K562 (cell line): Measurements from ENCODE around the gene SPEG. TPM values are rescaled to one million over a fixed set of nuclear protein-coding genes. Genes with fewer than 3 reads are reported as not detected.

Experiments
- ARHGAP35 ChIP-seq: fragments of 450-650 bp; IDR thresholded peaks from 2 replicates; pipeline ENCODE4 v1.6.1; 2018; ENCODE audit not compliant: partially characterized antibody
- CEBPG ChIP-seq, 3 experiments: fragments of 200-800 bp in 1 of 3; sonication (Bioruptor generic) in 1 of 3; sonication (generic) in 1 of 3; formaldehyde crosslinking in 1 of 3; IDR thresholded peaks in 2 of 3; conservative IDR thresholded peaks in 1 of 3; 2 replicates each; pipeline versions ENCODE4 v1.6.1 to v1.8.0; 2016 to 2022; ENCODE audit warnings: missing compliant biosample characterization in 2 of 3, missing genetic modification characterization in 2 of 3, mild to moderate bottlenecking in 1 of 3, missing genetic modification reagents in 1 of 3
- MED1 ChIP-seq: sonication (generic); formaldehyde crosslinking; IDR thresholded peaks from 2 replicates; pipeline ENCODE4 v1.8.1; 2023; ENCODE audit warnings: missing genetic modification reagents, borderline replicate concordance
- MEF2A ChIP-seq: IDR thresholded peaks from 2 replicates; pipeline ENCODE4 v1.6.1; 2011; ENCODE audit warnings: low read depth, mild to moderate bottlenecking, low read length, moderate library complexity; ENCODE audit not compliant: control insufficient read depth
- MTA3 ChIP-seq: fragments of 450-650 bp; formaldehyde crosslinking; IDR thresholded peaks from 2 replicates; pipeline ENCODE4 v1.6.1; 2017; ENCODE audit warnings: mild to moderate bottlenecking, borderline replicate concordance
- POLR2G ChIP-seq: fragments of 200-400 bp; formaldehyde crosslinking; IDR thresholded peaks from 2 replicates; pipeline ENCODE4 v1.6.1; 2017; ENCODE audit warnings: low read depth, mild to moderate bottlenecking, antibody characterized with exemption, low read length, moderate library complexity
- SP2 ChIP-seq: IDR thresholded peaks from 2 replicates; pipeline ENCODE4 v1.6.1; 2011; ENCODE audit warnings: mild to moderate bottlenecking, low read depth, low read length, moderate library complexity; ENCODE audit not compliant: poor library complexity, severe bottlenecking; ENCODE audit errors: extremely low read depth
- TARDBP ChIP-seq: fragments of 450-650 bp; IDR thresholded peaks from 2 replicates; pipeline ENCODE4 v1.6.1; 2016
- YY1 ChIP-seq, 3 experiments: IDR thresholded peaks; 2 replicates each; pipeline ENCODE4 v1.6.1; 2011; ENCODE audit warnings: low read length in 2 of 3, mild to moderate bottlenecking in 2 of 3, moderate library complexity in 2 of 3, borderline replicate concordance in 1 of 3, control low read depth in 1 of 3, low read depth in 1 of 3; ENCODE audit not compliant: insufficient read depth in 3 of 3, insufficient replicate concordance in 2 of 3, control insufficient read depth in 1 of 3, insufficient read length in 1 of 3; ENCODE audit errors: extremely low read depth in 1 of 3
- ZBTB7A ChIP-seq: IDR thresholded peaks from 2 replicates; pipeline ENCODE4 v1.6.1; 2011; ENCODE audit warnings: low read depth, mild to moderate bottlenecking, low read length, moderate library complexity, borderline replicate concordance; ENCODE audit not compliant: control insufficient read depth
- ZNF124 ChIP-seq: sonication (generic); formaldehyde crosslinking; IDR thresholded peaks from 2 replicates; pipeline ENCODE4 v1.8.1; 2022; ENCODE audit warnings: missing genetic modification reagents
- polyA plus RNA-seq, 8 experiments: library from polyadenylated mRNA; depleted of rRNA in 4 of 8; stranded (reverse) in 5 of 8; unstranded in 3 of 8; fragments of >200 nt; fragmentation: Nextera tagmentation in 2 of 8; fragmentation: Illumina TruSeq in 1 of 8; extraction: Ambion mirVana in 2 of 8; extraction: Trizol in 1 of 8; gene quantifications; 2 replicates each; pipeline versions ENCODE4 v1.2.1 to v1.2.3, GENCODE V29; 2011 to 2014; ENCODE audit warnings: inconsistent platforms in 1 of 8, missing spikeins in 1 of 8
- total RNA-seq, 7 experiments: library from RNA; depleted of rRNA in 6 of 7; stranded (reverse); fragments of >200 nt in 6 of 7; fragmentation: Illumina TruSeq in 2 of 7; extraction: Trizol in 2 of 7; gene quantifications; 2 replicates each; pipeline versions ENCODE4 v1.2.1 to v1.2.3, GENCODE V29; 2011 to 2021; ENCODE audit warnings: low replicate concordance in 1 of 7
- TF ChIP-seq, protein P1 (sequence below): sonication (generic); formaldehyde crosslinking; IDR thresholded peaks from 2 replicates; pipeline ENCODE4 v1.8.0; 2022; ENCODE audit warnings: missing genetic modification reagents, mild to moderate bottlenecking, borderline replicate concordance
- TF ChIP-seq, protein P2 (sequence below): fragments of 250-450 bp; sonication (Bioruptor Pico); IDR thresholded peaks from 2 replicates; pipeline ENCODE4 v1.6.1; 2021; ENCODE audit warnings: mild to moderate bottlenecking
- TF ChIP-seq, protein P3 (sequence below): sonication (generic); formaldehyde crosslinking; IDR thresholded peaks from 2 replicates; pipeline ENCODE4 v1.8.0; 2022; ENCODE audit warnings: missing genetic modification reagents, mild to moderate bottlenecking, borderline replicate concordance
- TF ChIP-seq, protein P4 (sequence below): conservative IDR thresholded peaks from 2 replicates; pipeline ENCODE4 v1.6.1; 2011; ENCODE audit warnings: low read depth, mild to moderate bottlenecking, low read length; ENCODE audit not compliant: control insufficient read depth
- TF ChIP-seq, protein P5 (sequence below): fragments of 250-450 bp; sonication (Bioruptor Pico); IDR thresholded peaks from 2 replicates; pipeline ENCODE4 v1.5.0; 2021; ENCODE audit warnings: mild to moderate bottlenecking, borderline replicate concordance

The SPEG gene
- total and polyA plus RNA-seq, 9 of the 15 experiments (the other 6 are each of a cell fraction or from before 2014, with no cell fraction given), result 0.49 to 8.7 (median 3.0) TPM

DNA sequence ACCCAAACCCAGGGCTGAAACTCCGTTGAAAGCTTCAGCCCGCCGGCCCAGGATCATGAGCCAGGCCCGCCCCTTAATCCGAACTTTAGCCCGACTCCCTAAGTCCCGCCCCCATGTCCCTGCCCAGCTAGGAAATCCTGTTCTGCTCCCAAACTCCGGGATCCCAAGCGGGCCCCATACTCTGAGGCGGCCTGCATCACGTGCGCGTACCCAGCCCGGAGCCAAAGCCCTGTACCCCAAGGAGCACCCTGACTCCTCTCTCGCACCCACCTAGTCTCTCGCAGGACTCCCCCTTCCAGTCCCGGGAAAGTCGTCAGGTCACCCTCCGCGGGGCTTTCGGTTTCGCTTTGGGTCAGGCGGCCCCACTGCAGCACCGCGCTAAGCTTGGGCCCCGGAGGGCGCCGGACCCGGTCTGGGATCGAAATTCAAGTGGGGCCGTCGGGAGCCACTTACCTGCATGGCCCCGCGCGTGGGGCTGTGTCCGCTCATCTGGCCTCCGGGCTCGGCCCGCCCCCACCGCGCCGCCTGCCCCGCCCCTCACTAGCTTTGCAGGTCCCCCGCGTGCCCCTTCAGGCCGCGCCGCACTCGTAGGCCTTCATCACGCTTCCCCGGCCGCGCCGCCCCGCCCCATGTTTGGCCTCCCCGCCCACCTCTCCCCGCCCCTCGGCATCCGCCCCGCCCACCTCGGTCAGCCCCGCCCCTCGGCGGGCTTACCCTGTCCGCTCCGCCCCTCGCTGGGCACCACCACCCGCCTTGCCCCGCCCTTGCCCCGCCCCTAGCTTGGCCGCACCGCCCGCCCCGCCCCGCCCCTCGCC lies 47.1 kb upstream of the SPEG start, which contains the start of gene DNPEP (continued):
- TF ChIP-seq, protein P1, sequence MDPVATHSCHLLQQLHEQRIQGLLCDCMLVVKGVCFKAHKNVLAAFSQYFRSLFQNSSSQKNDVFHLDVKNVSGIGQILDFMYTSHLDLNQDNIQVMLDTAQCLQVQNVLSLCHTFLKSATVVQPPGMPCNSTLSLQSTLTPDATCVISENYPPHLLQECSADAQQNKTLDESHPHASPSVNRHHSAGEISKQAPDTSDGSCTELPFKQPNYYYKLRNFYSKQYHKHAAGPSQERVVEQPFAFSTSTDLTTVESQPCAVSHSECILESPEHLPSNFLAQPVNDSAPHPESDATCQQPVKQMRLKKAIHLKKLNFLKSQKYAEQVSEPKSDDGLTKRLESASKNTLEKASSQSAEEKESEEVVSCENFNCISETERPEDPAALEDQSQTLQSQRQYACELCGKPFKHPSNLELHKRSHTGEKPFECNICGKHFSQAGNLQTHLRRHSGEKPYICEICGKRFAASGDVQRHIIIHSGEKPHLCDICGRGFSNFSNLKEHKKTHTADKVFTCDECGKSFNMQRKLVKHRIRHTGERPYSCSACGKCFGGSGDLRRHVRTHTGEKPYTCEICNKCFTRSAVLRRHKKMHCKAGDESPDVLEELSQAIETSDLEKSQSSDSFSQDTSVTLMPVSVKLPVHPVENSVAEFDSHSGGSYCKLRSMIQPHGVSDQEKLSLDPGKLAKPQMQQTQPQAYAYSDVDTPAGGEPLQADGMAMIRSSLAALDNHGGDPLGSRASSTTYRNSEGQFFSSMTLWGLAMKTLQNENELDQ (CRISPR knock-in tag), result no peak
- no peak for TF ChIP-seq TARDBP
- TF ChIP-seq, protein P2, sequence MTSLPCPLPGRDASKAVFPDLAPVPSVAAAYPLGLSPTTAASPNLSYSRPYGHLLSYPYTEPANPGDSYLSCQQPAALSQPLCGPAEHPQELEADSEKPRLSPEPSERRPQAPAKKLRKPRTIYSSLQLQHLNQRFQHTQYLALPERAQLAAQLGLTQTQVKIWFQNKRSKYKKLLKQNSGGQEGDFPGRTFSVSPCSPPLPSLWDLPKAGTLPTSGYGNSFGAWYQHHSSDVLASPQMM (CRISPR knock-in tag), result no peak
- TF ChIP-seq ZNF124 (CRISPR knock-in tag), result no peak
- no peak for TF ChIP-seq MED1 (CRISPR knock-in tag)
- no peak for TF ChIP-seq CEBPG (CRISPR knock-in tag; IDR thresholded peaks at IDR 0.05)
- TF ChIP-seq CEBPG (tag; conservative IDR thresholded peaks at IDR 0.05 in 1 of 2, IDR thresholded peaks at IDR 0.05 in 1 of 2), result no peak
- TF ChIP-seq SP2, result no peak
- TF ChIP-seq, protein P3, sequence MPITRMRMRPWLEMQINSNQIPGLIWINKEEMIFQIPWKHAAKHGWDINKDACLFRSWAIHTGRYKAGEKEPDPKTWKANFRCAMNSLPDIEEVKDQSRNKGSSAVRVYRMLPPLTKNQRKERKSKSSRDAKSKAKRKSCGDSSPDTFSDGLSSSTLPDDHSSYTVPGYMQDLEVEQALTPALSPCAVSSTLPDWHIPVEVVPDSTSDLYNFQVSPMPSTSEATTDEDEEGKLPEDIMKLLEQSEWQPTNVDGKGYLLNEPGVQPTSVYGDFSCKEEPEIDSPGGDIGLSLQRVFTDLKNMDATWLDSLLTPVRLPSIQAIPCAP (CRISPR knock-in tag), result peak; percentile 93; the same call in 1 of the 2 replicates
- TF ChIP-seq ZBTB7A, result peak; percentile 30; the same call in 1 of the 2 replicates
- TF ChIP-seq MTA3, result 0 out of 2 replicates have a peak, but pooled peaks have one; percentile 23
- TF ChIP-seq, protein P4, sequence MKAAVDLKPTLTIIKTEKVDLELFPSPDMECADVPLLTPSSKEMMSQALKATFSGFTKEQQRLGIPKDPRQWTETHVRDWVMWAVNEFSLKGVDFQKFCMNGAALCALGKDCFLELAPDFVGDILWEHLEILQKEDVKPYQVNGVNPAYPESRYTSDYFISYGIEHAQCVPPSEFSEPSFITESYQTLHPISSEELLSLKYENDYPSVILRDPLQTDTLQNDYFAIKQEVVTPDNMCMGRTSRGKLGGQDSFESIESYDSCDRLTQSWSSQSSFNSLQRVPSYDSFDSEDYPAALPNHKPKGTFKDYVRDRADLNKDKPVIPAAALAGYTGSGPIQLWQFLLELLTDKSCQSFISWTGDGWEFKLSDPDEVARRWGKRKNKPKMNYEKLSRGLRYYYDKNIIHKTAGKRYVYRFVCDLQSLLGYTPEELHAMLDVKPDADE, result peak; percentile 69; the same call in 1 of the 2 replicates
- TF ChIP-seq, protein P5, sequence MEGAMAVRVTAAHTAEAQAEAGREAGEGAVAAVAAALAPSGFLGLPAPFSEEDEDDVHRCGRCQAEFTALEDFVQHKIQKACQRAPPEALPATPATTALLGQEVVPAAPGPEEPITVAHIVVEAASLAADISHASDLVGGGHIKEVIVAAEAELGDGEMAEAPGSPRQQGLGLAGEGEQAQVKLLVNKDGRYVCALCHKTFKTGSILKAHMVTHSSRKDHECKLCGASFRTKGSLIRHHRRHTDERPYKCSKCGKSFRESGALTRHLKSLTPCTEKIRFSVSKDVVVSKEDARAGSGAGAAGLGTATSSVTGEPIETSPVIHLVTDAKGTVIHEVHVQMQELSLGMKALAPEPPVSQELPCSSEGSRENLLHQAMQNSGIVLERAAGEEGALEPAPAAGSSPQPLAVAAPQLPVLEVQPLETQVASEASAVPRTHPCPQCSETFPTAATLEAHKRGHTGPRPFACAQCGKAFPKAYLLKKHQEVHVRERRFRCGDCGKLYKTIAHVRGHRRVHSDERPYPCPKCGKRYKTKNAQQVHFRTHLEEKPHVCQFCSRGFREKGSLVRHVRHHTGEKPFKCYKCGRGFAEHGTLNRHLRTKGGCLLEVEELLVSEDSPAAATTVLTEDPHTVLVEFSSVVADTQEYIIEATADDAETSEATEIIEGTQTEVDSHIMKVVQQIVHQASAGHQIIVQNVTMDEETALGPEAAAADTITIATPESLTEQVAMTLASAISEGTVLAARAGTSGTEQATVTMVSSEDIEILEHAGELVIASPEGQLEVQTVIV, result no peak
- TF ChIP-seq ARHGAP35, result no peak
- TF ChIP-seq POLR2G, result peak; percentile 76
- TF ChIP-seq YY1 (IDR thresholded peaks at IDR 0.05; ENCODE audit: borderline replicate concordance in 1 of 3, control insufficient read depth in 1 of 3, extremely low read depth in 1 of 3, insufficient read depth in 3 of 3, insufficient read length in 1 of 3, insufficient replicate concordance in 2 of 3, low read depth in 1 of 3, low read length in 2 of 3), result peak in 1 of 3 experiments; percentile 34
- no peak for TF ChIP-seq MEF2A
